ENCODE data around the gene FOXC2. TPM values are rescaled to one million over a fixed set of nuclear protein-coding genes. Genes with fewer than 3 reads are reported as not detected.

The FOXC2 gene
- under 1 TPM in 1 of 4 donors, not detected in 3; 0.56 TPM for total RNA-seq

- H3K36me3 ChIP-seq, result no peaks in the 10 kb centered on the region
- TF ChIP-seq EP300 (IDR thresholded peaks at IDR 0.05), result no peak
- no peak for TF ChIP-seq POLR2A (IDR thresholded peaks at IDR 0.05)
- TF ChIP-seq POLR2AphosphoS5 (IDR thresholded peaks at IDR 0.05), result no peak
- TF ChIP-seq CTCF (IDR thresholded peaks at IDR 0.05), result no peak
- peak within 1 kb of the TSS; percentile 15 for H3K27ac ChIP-seq
- DNase-seq (ENCODE audit: low spot score in 2 of 2), result peak in 1 of 2 donors; percentile 85
- 6% methylated on average over 21 of the region's 30 CpGs for WGBS
- H3K9me3 ChIP-seq, result no peaks in the 10 kb centered on the region
- H3K27me3 ChIP-seq, result peaks cover 83% of the 10 kb centered on the region
- peaks cover 36% of the 10 kb centered on the region for H3K4me1 ChIP-seq
- peak within 1 kb of the TSS; percentile 45 for H3K4me3 ChIP-seq
These were observed at the start of gene FOXC2 for GRCh38 chr16:86566601-86566965. FOXC2 (plus strand) TSS chr16:86566829; CDS start chr16:86567336, 507 bp downstream.

GRCh38 chr16:86517033-86517432 lies 49.6 kb upstream of the FOXC2 start:
- H3K27me3 ChIP-seq, result peaks cover 96% of the 10 kb centered on the region
- H3K36me3 ChIP-seq, result no peaks in the 10 kb centered on the region
- no peaks in the 10 kb centered on the region for H3K9me3 ChIP-seq
- TF ChIP-seq EP300 (IDR thresholded peaks at IDR 0.05) (no peak), POLR2A (IDR thresholded peaks at IDR 0.05) (no peak), CTCF (IDR thresholded peaks at IDR 0.05) (no peak), POLR2AphosphoS5 (IDR thresholded peaks at IDR 0.05) (no peak)
- no peak for DNase-seq (ENCODE audit: low spot score in 2 of 2)
- H3K4me3 ChIP-seq, result no peak overlapping the region
- WGBS, result 46% methylated on average over 6 of the region's 9 CpGs
- H3K4me1 ChIP-seq, result peaks cover 20% of the 10 kb centered on the region
- no peak overlapping the region for H3K27ac ChIP-seq

GRCh38 chr16:86517652-86518258 lies 48.9 kb upstream of the FOXC2 start:
- H3K27ac ChIP-seq, result no peak overlapping the region
- no peak for TF ChIP-seq POLR2AphosphoS5 (IDR thresholded peaks at IDR 0.05)
- peak; percentile 18 to 57 for TF ChIP-seq CTCF (IDR thresholded peaks at IDR 0.05)

GRCh38 chr16:86519007-86519648 lies 47.5 kb upstream of the FOXC2 start:
- Histone ChIP-seq H3K4me1 (peaks cover 20% of the 10 kb centered on the region), H3K27me3 (peaks cover 89% of the 10 kb centered on the region), H3K4me3 (no peak overlapping the region), H3K36me3 (no peaks in the 10 kb centered on the region), H3K9me3 (no peaks in the 10 kb centered on the region), H3K27ac (no peak overlapping the region)
- 85% methylated on average over 13 of the region's 16 CpGs for WGBS
- TF ChIP-seq CTCF (IDR thresholded peaks at IDR 0.05) (no peak), POLR2A (IDR thresholded peaks at IDR 0.05) (no peak), EP300 (IDR thresholded peaks at IDR 0.05) (no peak), POLR2AphosphoS5 (IDR thresholded peaks at IDR 0.05) (no peak)
- no peak for DNase-seq (ENCODE audit: low spot score in 2 of 2)

More at GRCh38 chr16:86517652-86518258, 48.9 kb upstream of the FOXC2 start:
- DNase-seq (ENCODE audit: low spot score in 2 of 2), result no peak
- Histone ChIP-seq H3K9me3 (no peaks in the 10 kb centered on the region), H3K27me3 (peaks cover 95% of the 10 kb centered on the region), H3K4me1 (peaks cover 20% of the 10 kb centered on the region), H3K4me3 (no peak overlapping the region), H3K36me3 (no peaks in the 10 kb centered on the region)
- WGBS, result 32% methylated on average over 13 of the region's 17 CpGs

- peaks cover 20% of the 10 kb centered on the region for H3K4me1 ChIP-seq
- peaks cover 84% of the 10 kb centered on the region for H3K27me3 ChIP-seq
- H3K4me3 ChIP-seq, result no peak overlapping the region
These were observed 46.8 kb upstream of the FOXC2 start for GRCh38 chr16:86519649-86520316.

More at GRCh38 chr16:86519649-86520316, 46.8 kb upstream of the FOXC2 start:
- Histone ChIP-seq H3K27ac (no peak overlapping the region), H3K9me3 (no peaks in the 10 kb centered on the region), H3K36me3 (no peaks in the 10 kb centered on the region)
- DNase-seq (ENCODE audit: low spot score in 2 of 2), result no peak
- TF ChIP-seq EP300 (IDR thresholded peaks at IDR 0.05), result no peak
- no peak for TF ChIP-seq POLR2A (IDR thresholded peaks at IDR 0.05)
- TF ChIP-seq POLR2AphosphoS5 (IDR thresholded peaks at IDR 0.05), result no peak
- peak; percentile 73 to 84 for TF ChIP-seq CTCF (IDR thresholded peaks at IDR 0.05)
- WGBS, result 10% methylated on average over 21 of the region's 31 CpGs

Measured in suprapubic skin (tissue), 4 donors.